K562 (cell line): Measurements from ENCODE around the gene PDE4D. TPM values are rescaled to one million over a fixed set of nuclear protein-coding genes. Genes with fewer than 3 reads are reported as not detected.

ENCODE experiments used
- PML ChIP-seq: IDR thresholded peaks from 2 replicates; pipeline ENCODE4 v1.6.1; 2012; ENCODE audit warnings: low read length, inconsistent platforms
- RREB1 ChIP-seq: fragments of 250-450 bp; sonication (Bioruptor Pico); IDR thresholded peaks from 2 replicates; pipeline ENCODE4 v1.4.0; 2020
- polyA plus RNA-seq, 8 experiments: library from polyadenylated mRNA; depleted of rRNA in 4 of 8; stranded (reverse) in 5 of 8; unstranded in 3 of 8; fragments of >200 nt; fragmentation: Nextera tagmentation in 2 of 8; fragmentation: Illumina TruSeq in 1 of 8; extraction: Ambion mirVana in 2 of 8; extraction: Trizol in 1 of 8; gene quantifications; 2 replicates each; pipeline versions ENCODE4 v1.2.1 to v1.2.3, GENCODE V29; 2011 to 2014; ENCODE audit warnings: inconsistent platforms in 1 of 8, missing spikeins in 1 of 8
- total RNA-seq, 7 experiments: library from RNA; depleted of rRNA in 6 of 7; stranded (reverse); fragments of >200 nt in 6 of 7; fragmentation: Illumina TruSeq in 2 of 7; extraction: Trizol in 2 of 7; gene quantifications; 2 replicates each; pipeline versions ENCODE4 v1.2.1 to v1.2.3, GENCODE V29; 2011 to 2021; ENCODE audit warnings: low replicate concordance in 1 of 7
- TF ChIP-seq, protein P1 (sequence below): fragments of 450-650 bp; formaldehyde crosslinking; IDR thresholded peaks from 2 replicates; pipeline ENCODE4 v1.4.0; 2020; ENCODE audit warnings: mild to moderate bottlenecking
- TF ChIP-seq, protein P2 (sequence below): fragments of 450-650 bp; IDR thresholded peaks from 2 replicates; pipeline ENCODE4 v1.7.1; 2018; ENCODE audit warnings: mild to moderate bottlenecking, low read depth; ENCODE audit not compliant: partially characterized antibody

Gene PDE4D
- total and polyA plus RNA-seq, 9 of the 15 experiments (the other 6 are each of a cell fraction or from before 2014, with no cell fraction given): 0.04 to 0.46 (median 0.13) TPM

- no peak for TF ChIP-seq RREB1 (CRISPR knock-in tag)
- TF ChIP-seq PML: no peak
- TF ChIP-seq, protein P1, sequence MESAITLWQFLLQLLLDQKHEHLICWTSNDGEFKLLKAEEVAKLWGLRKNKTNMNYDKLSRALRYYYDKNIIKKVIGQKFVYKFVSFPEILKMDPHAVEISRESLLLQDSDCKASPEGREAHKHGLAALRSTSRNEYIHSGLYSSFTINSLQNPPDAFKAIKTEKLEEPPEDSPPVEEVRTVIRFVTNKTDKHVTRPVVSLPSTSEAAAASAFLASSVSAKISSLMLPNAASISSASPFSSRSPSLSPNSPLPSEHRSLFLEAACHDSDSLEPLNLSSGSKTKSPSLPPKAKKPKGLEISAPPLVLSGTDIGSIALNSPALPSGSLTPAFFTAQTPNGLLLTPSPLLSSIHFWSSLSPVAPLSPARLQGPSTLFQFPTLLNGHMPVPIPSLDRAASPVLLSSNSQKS (CRISPR knock-in tag): no peak
- TF ChIP-seq, protein P2, sequence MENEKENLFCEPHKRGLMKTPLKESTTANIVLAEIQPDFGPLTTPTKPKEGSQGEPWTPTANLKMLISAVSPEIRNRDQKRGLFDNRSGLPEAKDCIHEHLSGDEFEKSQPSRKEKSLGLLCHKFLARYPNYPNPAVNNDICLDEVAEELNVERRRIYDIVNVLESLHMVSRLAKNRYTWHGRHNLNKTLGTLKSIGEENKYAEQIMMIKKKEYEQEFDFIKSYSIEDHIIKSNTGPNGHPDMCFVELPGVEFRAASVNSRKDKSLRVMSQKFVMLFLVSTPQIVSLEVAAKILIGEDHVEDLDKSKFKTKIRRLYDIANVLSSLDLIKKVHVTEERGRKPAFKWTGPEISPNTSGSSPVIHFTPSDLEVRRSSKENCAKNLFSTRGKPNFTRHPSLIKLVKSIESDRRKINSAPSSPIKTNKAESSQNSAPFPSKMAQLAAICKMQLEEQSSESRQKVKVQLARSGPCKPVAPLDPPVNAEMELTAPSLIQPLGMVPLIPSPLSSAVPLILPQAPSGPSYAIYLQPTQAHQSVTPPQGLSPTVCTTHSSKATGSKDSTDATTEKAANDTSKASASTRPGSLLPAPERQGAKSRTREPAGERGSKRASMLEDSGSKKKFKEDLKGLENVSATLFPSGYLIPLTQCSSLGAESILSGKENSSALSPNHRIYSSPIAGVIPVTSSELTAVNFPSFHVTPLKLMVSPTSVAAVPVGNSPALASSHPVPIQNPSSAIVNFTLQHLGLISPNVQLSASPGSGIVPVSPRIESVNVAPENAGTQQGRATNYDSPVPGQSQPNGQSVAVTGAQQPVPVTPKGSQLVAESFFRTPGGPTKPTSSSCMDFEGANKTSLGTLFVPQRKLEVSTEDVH: no peak
Measured at GRCh38 chr5:59629561-59629960, 264.0 kb downstream of the PDE4D start (continued).
